GM21529 (cell line): Measurements from ENCODE around the gene TMEM86A.

ENCODE experiments used
- ATAC-seq: cut with Tn5 transposase; IDR thresholded peaks from one replicate; pipeline ENCODE4 v1.9.1; 2021; ENCODE audit not compliant: unreplicated experiment

TMEM86A gene

GRCh38 chr11:18699848-18700261 lies 1.3 kb downstream of the TMEM86A start:
- ATAC-seq = no peak

GRCh38 chr11:18700375-18700774 lies 1.8 kb downstream of the TMEM86A start:
- no peak for ATAC-seq

GRCh38 chr11:18700872-18701271 lies 2.3 kb downstream of the TMEM86A start:
- ATAC-seq = no peak

GRCh38 chr11:18701614-18702216 lies 3.1 kb downstream of the TMEM86A start:
- no peak for ATAC-seq

- no peak for ATAC-seq
These were observed 4.6 kb downstream of the TMEM86A start for GRCh38 chr11:18703001-18703763.

- no peak for ATAC-seq
These were observed 5.6 kb downstream of the TMEM86A start for GRCh38 chr11:18704045-18704645.

GRCh38 chr11:18704698-18705097 lies 6.1 kb downstream of the TMEM86A start:
- no peak for ATAC-seq

- ATAC-seq = no peak
These were observed 7.2 kb downstream of the TMEM86A start for GRCh38 chr11:18705651-18706281.

GRCh38 chr11:18706330-18707243 lies 8.0 kb downstream of the TMEM86A start:
- peak; percentile 67 for ATAC-seq

- no peak for ATAC-seq
These were observed 9.3 kb downstream of the TMEM86A start for GRCh38 chr11:18707811-18708340.

- no peak for ATAC-seq
These were observed 10.8 kb downstream of the TMEM86A start for GRCh38 chr11:18709414-18709813.

GRCh38 chr11:18710545-18710944 lies 12.0 kb downstream of the TMEM86A start:
- ATAC-seq = no peak

GRCh38 chr11:18713646-18714442 lies 15.3 kb downstream of the TMEM86A start:
- ATAC-seq = no peak

- ATAC-seq = no peak
These were observed 15.8 kb downstream of the TMEM86A start for GRCh38 chr11:18714443-18714780.

- ATAC-seq = no peak
These were observed 16.9 kb downstream of the TMEM86A start for GRCh38 chr11:18715476-18715875.

- ATAC-seq = no peak
These were observed 21.7 kb downstream of the TMEM86A start for GRCh38 chr11:18720091-18720807.

- ATAC-seq = peak; percentile 80
These were observed 22.4 kb downstream of the TMEM86A start for GRCh38 chr11:18720808-18721560.

- peak; percentile 78 for ATAC-seq
These were observed 23.1 kb downstream of the TMEM86A start for GRCh38 chr11:18721561-18722292.
